HG02852 (cell line): ENCODE measurements around the gene PPM1G.

Experiments used
- ATAC-seq: cut with Tn5 transposase; IDR thresholded peaks from one replicate; pipeline ENCODE4 v1.9.1; 2021; ENCODE audit warnings: mild to moderate bottlenecking, moderate library complexity; ENCODE audit not compliant: unreplicated experiment

The PPM1G gene

DNA sequence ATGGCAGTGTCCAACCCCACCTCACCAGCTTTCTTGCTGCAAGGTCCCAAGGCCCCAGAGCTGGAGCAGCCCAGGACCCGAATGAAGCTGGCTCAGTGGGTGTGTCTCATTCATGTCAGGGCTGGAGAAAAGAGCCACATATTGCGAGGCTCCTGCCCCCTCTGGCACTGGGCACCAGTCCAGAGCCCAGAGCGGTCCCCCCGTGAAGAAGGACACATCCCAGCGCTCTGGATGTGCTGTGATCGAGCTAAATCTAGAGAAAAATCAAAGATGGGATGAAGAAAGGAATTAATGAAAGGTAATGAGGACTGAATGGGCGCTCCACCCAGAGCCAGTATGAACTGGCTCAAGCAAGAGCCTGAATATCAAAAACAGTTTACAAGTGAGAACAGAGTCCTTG, 73.2 kb downstream of the PPM1G start:
- no peak for ATAC-seq

DNA sequence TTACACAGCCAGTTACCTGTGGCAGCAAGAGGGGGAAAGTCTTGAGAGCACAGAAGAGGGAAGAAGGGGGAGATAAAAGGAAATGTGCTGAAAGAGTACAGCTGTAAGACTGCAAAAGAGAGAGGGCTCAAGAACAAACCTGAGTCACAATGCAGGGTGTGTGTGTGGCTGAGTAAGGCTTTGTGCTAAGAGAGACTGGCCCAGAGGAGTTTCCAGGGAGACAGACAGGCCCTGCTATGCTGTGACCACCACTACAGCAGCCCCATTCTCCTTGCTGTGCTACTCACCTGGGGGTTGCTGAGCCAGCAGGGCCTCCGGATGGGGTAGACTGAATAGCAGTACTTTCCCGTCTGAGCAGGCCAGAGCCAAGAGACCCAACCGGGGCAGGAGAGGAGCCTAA, 74.1 kb downstream of the PPM1G start:
- ATAC-seq: no peak
